ENCODE data around the gene MGAT4A.
"Not testable (repeated sequence)": the region's sequence is repeated elsewhere in the genome, so short reads cannot be mapped to it uniquely, and the experiment has no call there.

Gene MGAT4A

DNA sequence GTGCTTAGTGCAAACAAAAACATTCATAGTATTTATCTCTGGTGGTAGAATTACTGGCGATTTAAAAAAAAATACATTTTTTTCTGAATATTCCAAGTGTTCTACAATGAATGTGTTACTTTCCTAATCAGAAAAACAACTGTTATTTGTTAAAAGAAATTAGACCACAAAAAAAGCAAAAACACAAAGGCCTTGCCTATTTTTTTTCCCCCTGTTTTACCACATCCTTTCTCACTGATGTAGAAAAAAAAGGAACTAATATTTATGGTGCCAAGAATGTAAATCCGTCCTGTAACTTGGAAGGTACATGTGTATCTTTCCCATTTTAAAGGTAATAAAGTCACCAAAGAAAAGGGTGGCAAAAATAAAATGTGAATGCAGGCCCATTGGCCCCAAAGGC, 28.4 kb upstream of the MGAT4A start:
- peak; percentile 33 for DNase-seq

DNA sequence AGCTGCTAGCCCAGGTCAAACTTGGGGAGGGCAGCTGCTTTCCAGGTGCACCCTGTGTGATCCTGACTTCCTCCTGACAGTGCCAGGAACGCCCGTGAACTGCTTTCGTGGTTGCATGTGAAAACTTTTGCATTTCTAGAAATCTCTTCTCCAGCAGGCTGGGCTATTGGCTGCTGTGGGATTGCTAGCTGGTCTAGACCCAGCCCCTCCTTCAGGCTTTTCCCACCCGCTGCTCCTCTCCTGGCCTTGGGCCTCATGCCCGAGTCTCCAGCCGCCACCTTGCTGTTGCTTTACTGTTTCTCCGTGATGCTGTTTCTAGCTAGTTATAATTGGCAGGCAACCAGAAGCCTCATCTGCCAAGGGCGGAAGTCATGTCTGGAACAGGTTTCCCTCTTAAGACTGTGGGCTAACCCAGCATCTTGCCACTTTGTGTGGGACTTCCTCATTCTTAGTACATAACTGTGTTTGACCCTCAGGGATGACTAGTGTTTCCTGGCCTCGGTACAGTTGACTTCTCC, 27.0 kb upstream of the MGAT4A start:
- DNase-seq = peak; percentile 86

DNA sequence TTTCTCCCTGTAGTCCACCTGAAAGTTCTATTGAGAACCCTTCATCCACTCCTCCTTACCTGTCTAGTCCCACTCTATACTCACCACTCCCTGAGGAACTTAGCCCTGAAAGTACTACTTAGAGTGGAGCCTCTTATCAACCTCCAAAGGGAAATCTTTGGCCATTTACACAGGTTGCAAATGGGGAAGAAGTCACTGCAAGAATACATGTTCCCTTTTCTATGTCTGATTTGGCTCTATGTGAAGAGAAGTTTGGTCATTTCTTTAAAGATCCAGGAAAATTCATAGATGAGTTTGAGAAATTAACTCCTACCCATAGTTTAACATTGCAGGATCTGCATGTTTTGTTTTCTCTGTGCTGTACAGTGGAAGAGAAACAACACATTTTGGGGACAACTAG, 22.9 kb upstream of the MGAT4A start:
- DNase-seq = no peak

DNA sequence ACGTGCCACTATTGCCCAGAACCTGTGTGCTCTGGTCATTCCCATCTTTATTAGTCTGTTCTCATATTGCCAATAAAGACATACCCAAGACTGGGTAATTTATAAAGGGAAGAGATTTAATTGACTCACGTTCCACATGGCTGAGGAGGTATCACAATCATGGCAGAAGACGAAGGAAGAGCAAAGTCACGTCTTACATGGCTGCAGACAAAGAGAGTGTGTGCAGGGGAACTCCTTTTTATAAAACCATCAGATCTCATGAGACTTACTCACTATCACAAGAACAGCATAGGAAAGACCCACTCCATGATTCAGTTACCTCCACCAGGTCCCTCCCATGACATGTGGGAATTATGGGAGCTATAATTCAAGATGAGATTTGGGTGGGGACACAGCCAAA, 21.8 kb upstream of the MGAT4A start:
- DNase-seq = not testable (repeated sequence)

DNA sequence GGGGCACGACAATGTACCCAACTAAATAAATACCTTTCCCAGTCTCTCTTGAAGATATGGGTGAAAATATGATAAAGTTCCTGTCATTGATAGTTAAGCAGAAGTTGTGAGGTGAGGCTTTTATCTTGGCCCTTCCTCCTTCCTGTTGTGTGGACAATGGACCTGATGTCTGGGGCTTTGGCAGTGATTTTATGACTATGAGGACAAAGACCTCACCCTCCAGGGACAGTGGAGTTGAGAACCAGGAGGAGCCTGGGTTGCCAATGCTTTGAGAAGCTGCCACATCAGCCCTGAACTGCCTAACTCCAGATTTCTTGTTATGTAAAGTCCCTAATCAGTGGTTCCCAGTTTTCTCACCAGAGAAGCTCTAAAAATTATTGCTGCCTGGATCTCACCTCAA, 20.8 kb upstream of the MGAT4A start:
- no peak for DNase-seq

DNA sequence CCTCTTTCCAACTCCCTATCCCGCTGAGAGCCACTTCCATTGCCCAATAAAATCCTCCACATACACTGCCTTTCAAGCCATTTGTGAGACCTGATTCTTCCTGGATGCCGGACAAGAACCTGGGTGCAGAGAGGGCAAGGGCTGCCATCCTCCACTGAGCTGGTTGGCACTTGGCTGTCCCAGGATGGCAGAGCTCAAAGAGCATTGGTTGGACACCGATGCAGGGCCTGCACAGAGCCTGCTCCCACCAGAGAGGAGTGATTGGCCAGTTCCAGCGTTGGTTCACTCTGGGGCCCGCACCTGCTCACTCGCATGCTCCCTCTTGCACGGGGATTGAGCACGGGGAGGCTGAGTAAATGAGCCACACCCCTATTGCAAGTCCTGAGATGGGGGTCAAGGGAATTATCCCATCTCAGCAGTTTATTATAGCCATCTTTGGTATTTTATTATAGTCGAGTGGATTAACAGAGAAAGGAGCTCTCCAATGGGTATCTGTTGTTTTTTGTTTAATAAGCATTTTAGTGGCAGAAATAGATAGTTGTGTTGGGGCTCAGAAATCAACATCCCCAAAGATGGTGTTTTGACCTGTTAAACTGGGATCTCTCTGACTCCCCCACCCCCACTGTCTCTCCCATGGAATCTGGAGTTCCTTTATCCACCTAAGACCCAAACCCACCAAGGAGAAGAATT, 19.8 kb upstream of the MGAT4A start:
- no peak for DNase-seq

DNA sequence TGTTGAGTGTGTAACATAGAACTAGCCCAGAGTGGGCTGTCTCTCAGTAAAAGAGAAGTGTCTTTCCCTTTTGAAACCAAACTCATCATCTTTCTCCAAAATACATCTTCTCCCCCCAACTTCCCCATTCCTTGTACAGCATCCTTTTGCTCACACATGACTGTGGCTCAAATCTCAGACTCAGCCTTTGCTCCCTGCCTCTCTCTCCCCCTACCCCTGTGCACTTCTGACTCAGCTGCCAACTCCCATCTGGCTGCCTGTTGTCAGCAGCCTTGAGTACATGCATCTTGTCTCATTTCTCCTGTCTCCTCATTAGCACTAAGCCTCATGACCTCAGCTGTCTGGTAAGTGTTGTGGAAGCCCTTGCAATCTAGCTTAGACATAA, 18.1 kb upstream of the MGAT4A start:
- DNase-seq = no peak

DNA sequence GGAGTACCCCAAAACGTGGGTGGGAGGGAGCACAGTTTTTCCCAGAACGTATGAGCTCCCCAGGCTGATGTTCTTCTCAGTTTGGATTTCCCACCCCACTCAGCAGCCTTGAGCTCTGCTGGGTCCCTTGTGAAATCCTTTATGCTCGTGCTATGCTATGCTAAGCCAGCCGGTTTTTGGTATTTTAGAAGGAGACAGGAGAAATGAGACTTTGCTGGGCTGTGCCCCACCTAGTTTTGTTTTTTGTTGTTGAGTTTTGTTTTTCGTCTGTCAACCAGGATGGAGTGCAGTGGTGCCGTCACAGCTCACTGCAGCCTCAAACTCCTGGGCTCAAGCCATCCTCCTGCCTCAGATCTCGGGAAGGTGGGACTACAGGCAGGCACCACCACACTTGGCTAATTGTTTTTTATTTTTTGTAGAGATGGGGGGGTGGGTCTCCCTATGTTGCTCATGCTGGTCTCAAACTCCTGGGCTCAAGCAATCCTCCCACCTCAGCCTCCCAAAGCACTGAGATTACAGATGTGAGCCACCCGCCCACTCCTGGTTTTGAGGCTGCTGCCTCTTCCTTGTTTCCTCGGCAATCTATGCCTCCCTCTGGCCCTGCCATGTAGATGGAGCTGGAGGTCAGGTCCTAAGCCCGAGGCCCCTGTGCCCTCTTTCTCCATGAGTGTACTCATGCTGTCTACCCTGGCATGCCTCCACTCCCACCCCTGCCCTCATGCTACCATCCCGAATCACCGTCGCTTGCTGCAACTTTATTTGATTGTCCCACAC, 17.5 kb upstream of the MGAT4A start:
- no peak for DNase-seq

DNA sequence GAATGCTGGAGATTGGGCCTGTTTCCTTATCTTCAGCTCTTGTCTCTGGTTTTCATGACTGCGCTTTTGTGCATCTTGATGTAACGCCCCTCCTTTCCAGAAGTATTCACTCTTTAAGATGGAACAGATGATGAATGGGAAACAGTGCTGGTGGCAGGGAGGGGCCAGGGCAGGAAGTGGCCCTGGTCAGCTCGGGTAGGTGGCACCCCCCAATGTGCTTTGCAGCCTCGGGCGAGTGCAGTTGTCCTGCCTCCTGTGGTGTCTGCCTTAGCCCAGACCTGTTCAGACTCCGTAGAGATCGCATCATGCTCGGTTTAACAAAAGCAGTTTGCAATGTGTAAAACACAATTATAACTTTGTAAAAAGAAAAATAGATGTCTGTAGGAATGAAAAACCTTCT, 17.0 kb upstream of the MGAT4A start:
- DNase-seq = no peak

DNA sequence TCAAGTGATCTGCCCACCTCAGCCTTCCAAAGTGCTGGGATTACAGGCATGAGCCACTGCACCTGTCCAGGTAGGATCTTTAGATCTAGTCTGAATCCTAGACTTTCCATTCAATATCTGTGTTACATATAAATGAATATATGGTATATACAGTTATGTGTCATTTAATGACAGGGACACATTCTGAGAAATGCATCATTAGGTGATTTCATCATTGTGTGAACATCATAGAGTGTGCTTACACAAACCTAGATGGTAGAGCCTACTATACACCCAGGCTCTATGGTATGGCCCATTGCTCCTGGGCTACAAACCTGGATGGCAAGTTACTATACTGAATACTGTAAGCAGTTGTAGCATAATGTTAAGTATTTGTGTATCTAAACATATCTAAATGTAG, 15.5 kb upstream of the MGAT4A start:
- no peak for DNase-seq

DNA sequence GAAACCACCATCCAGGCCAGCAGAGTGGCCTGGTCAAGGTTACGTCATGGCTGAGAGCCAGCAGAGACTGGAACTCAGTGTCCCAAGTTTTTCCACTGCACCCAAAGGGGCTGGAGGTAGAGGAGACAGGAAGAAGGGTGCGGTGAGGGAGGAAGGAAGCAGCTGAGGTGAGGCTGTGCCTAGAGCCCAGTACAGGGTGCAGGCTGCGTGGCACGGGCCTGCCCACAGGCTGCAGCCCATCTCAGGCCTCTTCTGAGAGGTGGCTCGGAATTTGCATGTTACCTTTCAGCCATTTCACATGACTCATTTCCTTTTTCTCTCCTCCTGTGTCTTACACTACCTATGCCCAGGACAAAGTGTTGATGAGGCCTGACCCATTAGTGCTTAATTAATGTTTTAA, 13.7 kb upstream of the MGAT4A start:
- no peak for DNase-seq

DNA sequence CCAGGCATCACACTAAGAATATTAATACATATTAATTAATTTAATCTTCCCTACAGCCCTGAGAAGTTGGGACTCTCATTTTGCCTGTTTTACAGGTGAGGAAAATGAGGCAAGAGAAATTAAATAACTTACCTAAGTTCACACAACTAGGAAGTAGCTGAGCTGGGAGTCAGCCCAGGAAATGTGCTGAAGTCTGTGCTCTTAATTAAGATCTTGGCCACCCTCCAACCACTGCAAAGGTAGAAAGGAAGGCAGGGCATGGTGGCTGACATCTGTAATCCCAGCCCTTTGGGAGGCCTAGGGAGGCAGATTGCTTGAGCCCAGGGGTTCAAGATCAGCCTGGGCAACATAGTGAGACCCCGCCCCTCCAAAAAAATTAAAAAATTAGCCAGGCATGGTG, 12.9 kb upstream of the MGAT4A start:
- DNase-seq = no peak

DNA sequence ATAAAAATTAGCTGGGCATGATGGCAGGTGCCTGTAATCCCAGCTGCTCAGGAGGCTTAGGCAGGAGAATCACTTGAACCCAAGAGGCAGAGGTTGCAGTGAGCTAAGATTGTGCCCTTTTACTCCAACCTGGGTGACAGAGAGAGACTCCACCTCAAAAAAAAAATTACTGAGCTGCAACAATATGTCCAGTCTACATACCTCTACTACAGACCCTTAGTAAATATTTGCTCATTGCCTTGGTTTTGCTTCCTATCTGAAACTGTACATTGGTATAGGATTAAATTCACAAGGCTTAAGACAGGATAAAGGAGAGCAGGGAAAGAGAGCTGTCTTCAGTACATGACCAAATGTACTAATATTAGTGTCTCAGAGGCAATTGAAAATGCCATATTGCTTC, 8.1 kb upstream of the MGAT4A start:
- DNase-seq = no peak

DNA sequence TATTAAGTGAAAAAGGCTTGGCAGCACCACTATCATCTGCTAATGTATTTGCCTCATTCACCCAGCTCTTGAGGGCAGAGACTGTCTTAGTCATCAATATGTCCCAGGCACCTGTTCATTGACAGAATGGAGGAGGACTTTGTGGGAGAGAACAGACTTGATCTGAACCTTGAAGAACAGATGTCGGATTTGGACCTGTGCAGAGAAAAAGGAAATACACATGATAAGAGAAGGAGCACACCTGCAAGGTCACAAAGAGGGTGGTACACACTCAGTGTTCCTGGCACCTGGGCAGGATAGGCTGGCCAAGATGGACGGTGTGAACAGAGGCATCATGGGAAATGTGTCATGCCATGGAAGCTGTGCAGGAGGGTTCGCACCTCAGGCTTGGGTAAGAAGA, 7.4 kb upstream of the MGAT4A start:
- no peak for DNase-seq

DNA sequence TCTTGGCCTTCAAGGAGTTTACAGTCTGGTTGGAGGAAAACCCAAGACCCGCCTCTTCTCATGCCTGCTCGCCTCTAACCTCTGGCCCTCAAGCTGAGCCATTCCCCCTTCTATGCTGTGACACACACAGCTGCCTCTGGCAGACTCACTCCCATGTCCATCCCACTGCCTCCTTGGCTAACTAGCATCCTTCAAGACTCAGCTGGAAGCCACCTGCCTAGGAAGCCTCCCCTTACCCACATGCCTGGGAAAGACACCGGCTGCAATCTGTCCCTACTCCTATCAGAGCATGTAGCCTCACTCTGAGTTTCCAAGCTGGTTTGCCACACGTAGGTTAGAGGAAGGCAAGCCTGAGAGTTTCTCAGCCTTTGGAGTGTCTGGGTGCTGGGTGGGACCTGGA, 6.9 kb upstream of the MGAT4A start:
- DNase-seq = no peak

DNA sequence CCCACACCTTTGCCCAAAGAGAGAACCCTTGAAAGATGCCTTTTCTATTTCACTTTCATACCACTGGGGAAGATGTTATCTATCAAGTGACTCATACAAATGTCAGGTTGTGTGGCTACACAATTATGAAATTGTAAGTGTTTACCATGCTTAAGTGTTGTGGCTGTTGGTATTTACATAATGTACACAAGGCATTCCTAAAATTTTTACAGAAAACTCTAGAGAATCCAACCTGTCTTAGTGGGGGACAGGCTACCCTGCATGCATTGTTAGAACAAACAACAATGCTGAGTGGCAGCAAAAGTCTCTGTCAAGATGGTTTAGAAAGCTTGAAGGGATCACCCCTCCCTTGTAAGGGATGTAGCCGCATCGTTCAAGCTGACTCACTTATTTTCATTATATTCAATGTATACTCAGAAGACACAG, 5.5 kb upstream of the MGAT4A start:
- DNase-seq = peak; percentile 75

DNA sequence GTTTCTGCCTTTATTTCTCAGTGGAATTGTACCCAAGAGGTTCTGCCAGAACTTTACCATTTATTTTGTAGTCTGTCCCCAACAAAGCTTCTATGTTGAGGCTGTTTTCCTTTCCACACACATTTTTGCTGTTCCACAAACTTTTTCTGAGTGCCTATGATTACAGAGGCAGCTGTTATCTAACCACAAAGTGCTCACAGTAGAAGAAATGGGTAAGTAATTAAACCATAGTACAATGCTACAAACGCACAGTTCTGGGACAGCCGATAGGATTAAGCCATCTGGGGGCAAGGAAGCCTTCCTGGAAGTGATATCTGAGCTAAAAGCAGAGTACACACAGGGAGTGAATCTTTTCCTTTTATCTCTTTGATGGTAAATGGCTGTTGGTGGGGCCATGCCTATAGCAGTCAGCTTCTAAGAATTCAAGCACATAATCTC, 3.9 kb upstream of the MGAT4A start:
- DNase-seq = no peak

DNA sequence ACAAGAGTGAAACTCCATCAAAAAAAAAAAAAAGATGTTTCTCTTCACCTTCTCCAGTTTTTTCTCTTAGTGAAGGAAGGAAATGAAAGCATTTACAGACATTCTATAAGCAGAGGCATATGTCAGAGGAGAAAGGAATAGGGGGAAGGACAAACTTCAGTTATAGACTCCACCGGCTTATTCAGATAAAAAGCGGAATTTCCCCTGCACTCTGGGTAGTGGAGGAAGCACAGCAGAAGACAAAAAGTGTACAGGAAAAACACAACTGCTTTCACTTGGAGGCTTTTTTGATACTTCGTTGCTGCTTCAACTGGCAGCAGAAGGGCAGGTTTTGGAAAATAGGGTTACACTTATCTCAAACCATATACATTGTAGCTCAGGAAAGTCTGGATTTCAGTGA, 3.2 kb upstream of the MGAT4A start:
- peak; percentile 59 for DNase-seq

DNA sequence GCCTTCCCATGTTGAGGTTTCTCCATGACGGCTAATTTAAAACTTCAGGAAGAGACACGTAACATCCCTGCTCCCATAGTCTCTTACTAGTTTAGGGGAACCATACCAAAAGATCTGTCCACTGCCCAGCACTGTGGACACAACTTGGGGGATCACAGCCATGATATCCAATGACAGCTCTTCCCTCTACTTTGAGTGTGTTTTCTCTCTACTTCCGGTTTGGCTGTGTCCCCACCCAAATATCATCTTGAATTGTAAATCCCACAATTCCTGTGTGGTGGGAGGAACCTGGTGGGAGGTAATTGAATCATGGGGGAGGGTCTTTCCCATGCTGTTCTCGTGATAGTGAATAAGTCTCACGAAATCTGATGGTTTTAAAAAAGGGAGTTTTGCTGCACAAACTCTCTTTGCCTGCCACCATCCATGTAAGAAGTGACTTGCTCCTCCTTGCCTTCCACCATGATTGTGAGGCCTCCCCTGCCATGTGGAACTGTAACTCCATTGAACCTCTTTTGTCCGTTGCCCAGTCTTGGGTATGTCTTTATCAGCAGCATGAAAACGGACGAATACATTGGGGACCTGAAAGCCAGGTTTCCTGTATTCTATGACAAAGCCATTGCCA, 1.6 kb upstream of the MGAT4A start:
- no peak for DNase-seq

DNA sequence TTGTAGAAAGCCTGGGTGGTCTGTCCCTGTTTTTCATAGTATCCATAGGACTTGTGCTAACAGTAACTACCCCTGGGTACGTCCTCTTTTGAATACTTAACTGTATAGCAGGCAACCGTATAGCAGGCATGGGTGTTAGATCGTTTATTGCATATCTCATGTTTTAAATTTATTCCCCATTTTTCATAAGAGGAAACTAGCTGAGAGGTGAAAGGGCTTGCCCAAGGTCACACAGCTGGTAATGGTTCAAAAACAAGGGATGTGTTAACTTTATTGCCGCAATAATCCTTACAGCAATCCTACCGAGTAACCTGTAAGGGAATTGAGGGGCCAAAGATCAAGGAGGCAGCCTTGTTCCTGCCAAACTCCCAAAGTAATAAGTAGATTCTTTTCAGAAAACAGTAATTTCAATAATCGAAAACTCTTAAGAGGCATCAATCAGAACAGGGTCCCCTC, 990 bp upstream of the MGAT4A start:
- no peak for DNase-seq

DNA sequence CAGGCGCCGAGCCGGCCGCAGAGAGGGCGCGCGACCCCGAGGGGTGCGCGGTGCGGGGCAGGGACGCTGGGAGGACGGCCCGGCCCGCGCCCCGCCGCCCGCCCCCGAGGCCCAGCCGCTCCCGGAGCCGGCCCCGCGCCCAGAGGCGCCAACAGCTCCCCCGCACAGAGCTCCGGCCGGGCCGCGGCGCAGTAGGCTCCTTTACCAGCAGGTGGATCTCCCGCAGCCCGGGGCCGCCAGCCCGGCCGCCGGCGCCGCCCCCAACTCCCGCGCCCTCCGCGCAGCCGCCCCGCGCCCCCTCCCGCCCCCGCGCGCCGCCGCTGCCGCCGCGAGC, 258 bp downstream of the MGAT4A start:
- no peak for DNase-seq

DNA sequence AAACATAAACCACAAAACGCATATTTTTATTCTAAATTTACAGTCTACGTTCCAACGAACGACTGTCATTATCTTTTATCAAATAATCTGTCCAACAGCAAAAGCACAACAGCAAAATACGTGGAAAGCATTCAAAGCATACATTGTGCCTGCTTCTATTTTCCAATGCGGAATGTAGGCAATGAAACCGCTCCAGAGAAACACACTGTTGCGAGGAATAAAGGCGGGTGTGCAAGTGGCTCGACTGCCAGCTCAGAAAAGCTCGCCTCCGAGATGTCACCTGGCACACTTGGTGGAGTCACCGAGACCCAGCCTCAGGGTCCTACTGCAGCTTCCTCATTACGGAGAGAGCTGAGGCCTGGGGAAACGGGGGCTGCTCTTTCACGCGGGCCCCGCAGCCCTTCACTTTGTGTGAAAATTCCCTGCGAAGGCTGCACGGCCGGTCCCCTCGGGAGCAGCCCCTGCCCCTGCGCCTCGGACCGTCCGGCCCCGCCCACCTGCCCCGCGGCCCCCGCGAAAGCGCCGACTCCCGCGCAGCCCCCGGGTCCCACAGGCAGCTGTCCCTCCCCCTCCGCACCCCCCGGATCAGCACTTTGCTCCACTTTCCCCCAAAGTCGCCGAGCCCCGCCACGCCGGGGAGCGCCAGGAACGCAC, 752 bp downstream of the MGAT4A start:
- DNase-seq = peak; percentile 65

DNA sequence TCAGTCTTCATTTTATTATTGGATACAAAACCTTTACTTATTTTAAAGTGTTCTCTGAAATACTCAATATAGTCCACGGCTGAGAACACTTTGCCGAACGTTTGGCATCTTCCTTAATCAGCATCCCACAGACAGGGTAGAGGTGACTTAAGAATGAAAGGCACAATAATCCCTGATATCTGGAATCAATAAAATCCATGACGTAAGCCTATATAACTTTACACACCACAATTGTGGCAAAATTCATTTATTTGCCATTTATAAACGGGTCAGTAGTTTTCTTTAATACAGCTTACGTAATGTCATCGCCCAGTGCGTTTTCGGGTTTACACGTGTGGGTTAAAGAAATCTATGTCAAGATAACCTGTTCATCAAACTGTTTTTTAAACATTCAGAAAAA, 1.3 kb downstream of the MGAT4A start:
- no peak for DNase-seq

All from CD4-positive, alpha-beta T cell treated with Interleukin-4 for 4 hours (primary cell).